Adrenal gland (tissue), 12 donors: ENCODE data around the gene FADD. TPM values are rescaled to one million over a fixed set of nuclear protein-coding genes. Genes with fewer than 3 reads are reported as not detected.

ENCODE experiments used
- DNase-seq, 7 donors: peaks; one replicate each; pipeline ENCODE4 v3.0.0-alpha.2; 2019 to 2020
- H3K27ac ChIP-seq, 5 donors: fragments of 200-600 bp; sonication (generic) in 4 of 5; 1 replicate in 3 of 5; 2 replicates in 2 of 5; pipeline versions ENCODE4 v1.5.1 to v1.8.0; 2016 to 2020; ENCODE audit warnings: mild to moderate bottlenecking in 1 of 5
- H3K27me3 ChIP-seq: fragments of 200-600 bp; 2 replicates; pipeline ENCODE4 v1.8.0; 2021
- H3K36me3 ChIP-seq, 2 donors: fragments of 200-600 bp; replicated peaks in 1 of 2; 1 replicate in 1 of 2; 2 replicates in 1 of 2; pipeline versions ENCODE4 v1.5.1 to v1.8.0; 2018 to 2022
- H3K4me1 ChIP-seq, 2 donors: fragments of 200-600 bp; replicated peaks in 1 of 2; 1 replicate in 1 of 2; 2 replicates in 1 of 2; pipeline versions ENCODE4 v1.5.1 to v1.8.0; 2018 to 2021
- H3K4me3 ChIP-seq, 4 donors: fragments of 200-600 bp; sonication (generic) in 3 of 4; one replicate each; pipeline ENCODE4 v1.5.1; 2016 to 2018
- H3K9me3 ChIP-seq, 3 donors: fragments of 200-600 bp; sonication (generic) in 1 of 3; replicated peaks in 1 of 3; 1 replicate in 2 of 3; 2 replicates in 1 of 3; pipeline versions ENCODE4 v1.5.1 to v1.8.0; 2016 to 2021
- CTCF ChIP-seq, 6 experiments: fragments of 450-650 bp in 4 of 6; fragments of 200-600 bp in 2 of 6; sonication (generic) in 1 of 6; IDR thresholded peaks; 1 replicate in 5 of 6; 2 replicates in 1 of 6; pipeline versions ENCODE4 v1.5.1 to v1.8.0; 2016 to 2021; ENCODE audit warnings: antibody characterized with exemption in 6 of 6, mild to moderate bottlenecking in 2 of 6, moderate library complexity in 1 of 6
- POLR2A ChIP-seq, 2 donors: fragments of 450-650 bp; IDR thresholded peaks; one replicate each; pipeline ENCODE4 v1.6.1; 2017; ENCODE audit warnings: antibody characterized with exemption in 2 of 2, mild to moderate bottlenecking in 2 of 2, moderate library complexity in 1 of 2
- WGBS, 4 donors: extraction: QIAGEN DNeasy Blood & Tissue Kit in 2 of 4; methylation state at CpG; one replicate each; pipeline versions ENCODE4 v1.1.5 to v1.1.7; 2013 to 2017; 5-methylcytosine and 5-hydroxymethylcytosine counted together
- intact Hi-C, 2 donors: fragments of 100-400 bp; cut with DNase I; formaldehyde crosslinking; loops; one replicate each; pipeline versions ENCODE4 v1.14.1 to v1.15.0; 2022 to 2023
- polyA plus RNA-seq, 3 donors: library from polyadenylated mRNA; stranded (reverse); fragments of 200-250 nt in 2 of 3; fragments of 350-450 nt in 1 of 3; fragmentation: Illumina TruSeq in 1 of 3; extraction: RNeasy Lipid Tissue Mini Kit (QIAGEN cat#74804) in 1 of 3; gene quantifications; one replicate each; pipeline ENCODE4 v1.2.3, GENCODE V29; 2013 to 2014
- total RNA-seq, 9 donors: library from RNA; depleted of rRNA in 4 of 9; stranded (reverse); fragments of >200 nt in 4 of 9; fragments of 120-200 nt in 1 of 9; fragmentation: NEBNext Ultra II Directional in 1 of 9; extraction: Animal tissue kit (Norgen Biotek cat#: 25700) in 1 of 9; gene quantifications; one replicate each; pipeline versions ENCODE4 v1.1.0 to v1.2.4, GENCODE V29; 2013 to 2023
- donor health status: healthy with polysubstance abuse.
- donor health status: Bipolar disorder and iron deficiency.
- donor health status: DM: yes; HTN: yes; CAD: no.
- donor health status: DM: no; HTN: no; CAD: no.
- donor health status: DM: no; HTN: no; CAD: no.
- donor health status: DM: yes; HTN: yes; CAD: no.

Gene FADD
- total and polyA plus RNA-seq, 12 donors = 8.9 to 37.9 (median 26.2) TPM

DNA sequence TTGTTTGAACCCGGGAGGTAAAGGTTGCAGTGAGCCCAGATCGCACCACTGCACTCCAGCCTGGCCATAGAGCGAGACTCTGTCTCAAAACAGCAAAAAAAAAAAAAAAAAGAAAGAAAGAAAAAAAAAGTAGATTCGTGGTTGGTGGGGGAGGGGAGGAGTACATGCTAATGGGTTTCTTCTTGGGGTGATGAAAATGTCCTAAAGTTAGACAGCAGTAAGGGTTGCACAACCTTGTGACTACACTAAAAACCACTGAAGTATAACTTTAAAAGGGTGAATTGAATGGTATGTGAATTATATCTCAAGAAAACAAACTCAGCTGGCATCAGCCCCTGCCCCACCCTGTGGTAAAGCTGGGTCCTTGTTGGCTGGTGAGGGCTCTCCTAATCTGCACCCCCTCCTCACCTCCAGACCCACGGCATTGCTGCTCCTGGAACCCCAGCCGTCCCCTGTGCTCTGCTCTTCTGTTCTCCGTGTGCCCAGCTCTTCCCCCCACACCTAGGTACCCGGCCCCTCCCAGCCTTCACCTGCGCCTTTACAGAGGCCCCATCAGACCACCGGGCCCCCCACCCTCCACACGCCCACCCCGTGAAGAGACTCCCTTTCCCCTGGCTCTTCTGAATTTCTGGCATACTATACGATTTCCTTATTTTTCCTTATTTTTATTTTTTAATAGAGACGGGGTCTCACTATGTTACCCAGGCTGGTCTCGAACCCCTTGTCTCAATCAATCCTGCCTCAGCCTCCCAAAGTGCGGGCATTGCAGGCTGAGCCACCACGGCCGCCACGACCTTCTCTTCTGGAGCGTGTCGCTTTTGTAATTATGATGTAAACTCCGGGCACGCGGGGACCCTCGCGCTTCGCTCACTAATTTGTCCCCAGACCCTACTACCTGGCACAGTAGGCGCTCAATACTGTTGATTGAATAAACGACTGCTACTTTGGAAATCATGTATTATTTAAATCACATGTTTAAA, 924 bp upstream of the FADD start:
- Histone ChIP-seq H3K4me3 (peak overlapping the region in 3 of 4 donors; percentile 66 to 100 (median 84)), H3K27me3 (no peaks in the 10 kb centered on the region), H3K4me1 (peaks cover 12 to 25% of the 10 kb centered on the region in 2 donors), H3K9me3 (no peaks in the 10 kb centered on the region), H3K36me3 (peaks cover 0 to 16% of the 10 kb centered on the region in 2 donors), H3K27ac (peak overlapping the region in 2 of 5 donors; percentile 75 to 95)
- intact Hi-C loops = no loop called here
- WGBS, 4 donors = 65 to 69% (median 66%) methylated on average over 29 of the region's 29 CpGs
- no peak for TF ChIP-seq CTCF (IDR thresholded peaks at IDR 0.05)
- TF ChIP-seq POLR2A (IDR thresholded peaks at IDR 0.05) = no peak
- DNase-seq = no peak

- TF ChIP-seq POLR2A (IDR thresholded peaks at IDR 0.05) (peak in 1 of 2 donors; percentile 43), CTCF (IDR thresholded peaks at IDR 0.05) (no peak)
- Histone ChIP-seq H3K9me3 (no peaks in the 10 kb centered on the region), H3K4me3 (peak overlapping the region; percentile 12 to 100 (median 75)), H3K27ac (peak overlapping the region; percentile 75 to 98 (median 92)), H3K36me3 (peaks cover 0 to 22% of the 10 kb centered on the region in 2 donors), H3K27me3 (no peaks in the 10 kb centered on the region), H3K4me1 (peaks cover 12 to 30% of the 10 kb centered on the region in 2 donors)
- peak; percentile 80 to 93 (median 89) for DNase-seq
- intact Hi-C loops = no loop called here
- 2 to 5% (median 3%) methylated on average over 20 to 30 of the region's 30 CpGs for WGBS, 4 donors
These were observed 812 bp downstream of the FADD start for GRCh38 chr11:70203751-70204465.

DNA sequence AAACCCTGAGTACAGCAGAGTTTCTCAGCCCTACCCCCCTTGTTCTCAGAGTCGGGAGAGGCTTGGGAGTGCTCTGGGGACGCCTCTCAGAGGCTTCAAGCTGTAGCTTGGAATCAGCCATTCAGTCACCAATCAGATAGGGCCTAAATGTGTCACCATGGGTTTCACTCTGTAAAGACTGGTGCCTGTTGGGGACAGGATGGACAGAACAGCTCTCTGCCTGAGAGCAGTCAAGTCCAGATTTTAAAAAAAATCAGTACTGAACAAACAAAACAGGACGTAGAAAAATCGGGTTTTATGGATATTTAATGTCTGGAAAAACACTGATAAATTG, 1.3 kb downstream of the FADD start:
- intact Hi-C loops = no loop called here
- Histone ChIP-seq H3K4me3 (peak overlapping the region in 2 of 4 donors; percentile 66 to 84), H3K27me3 (no peaks in the 10 kb centered on the region), H3K4me1 (peaks cover 12 to 30% of the 10 kb centered on the region in 2 donors), H3K36me3 (peaks cover 0 to 27% of the 10 kb centered on the region in 2 donors), H3K27ac (peak overlapping the region in 4 of 5 donors; percentile 75 to 98 (median 94)), H3K9me3 (no peaks in the 10 kb centered on the region)
- TF ChIP-seq POLR2A (IDR thresholded peaks at IDR 0.05) = no peak
- TF ChIP-seq CTCF (IDR thresholded peaks at IDR 0.05) = no peak
- WGBS, 4 donors = 38 to 46% (median 43%) methylated on average over 4 of the region's 4 CpGs
- DNase-seq = no peak
